K562 (cell line): ENCODE data around the gene MALAT1. TPM values are rescaled to one million over a fixed set of nuclear protein-coding genes. Genes with fewer than 3 reads are reported as not detected.
"Not testable (repeated sequence)": the region's sequence is repeated elsewhere in the genome, so short reads cannot be mapped to it uniquely, and the experiment has no call there.

Experiments
- ATAC-seq: fragments of 200-7000 bp; cut with Tn5 transposase; 3 replicates; pipeline ENCODE4 v1.9.1; 2020; ENCODE audit warnings: moderate library complexity
- BruUV-seq: library from RNA; stranded (reverse); fragments of 400-500 nt; replicated peaks from 2 replicates; lab custom pipeline; 2021; lab: Mats Ljungman, UMichigan
- CTCF ChIA-PET: fragments of 300-600 bp; formaldehyde crosslinking; extraction: SDS; loops from one replicate; lab custom pipeline; 2021; ENCODE audit warnings: low intra/inter-chr PET ratio; lab: Yijun Ruan, JAX
- POLR2A ChIA-PET: fragments of 300-600, 350-650 bp; sonication (Branson Sonifier 250); formaldehyde crosslinking; extraction: SDS; loops from one replicate; lab custom pipeline; 2021; ENCODE audit warnings: antibody characterized with exemption, inconsistent platforms; lab: Yijun Ruan, JAX
- DNase-seq, 4 experiments: peaks; one replicate each; pipeline versions ENCODE4 v3.0.0 to v3.0.0-alpha.2; 2011 to 2018; ENCODE audit warnings: low spot score in 3 of 4, mixed read lengths in 3 of 4; ENCODE audit errors: extremely low read depth in 1 of 4
- FAIRE-seq: peaks from 2 replicates; lab custom pipeline; 2011; peaks lifted over from hg19 to GRCh38; lab: Jason Lieb, UNC
- H2AFZ ChIP-seq: 2 replicates; pipeline ENCODE4 v1.6.0; 2011; ENCODE audit warnings: low read depth, low read length, control low read depth, inconsistent platforms
- H3K27ac ChIP-seq: fragments of 200-600 bp; 3 replicates; pipeline ENCODE4 v1.8.0; 2011; ENCODE audit warnings: low read depth, mild to moderate bottlenecking, control low read depth, inconsistent platforms, low read length, moderate library complexity, mixed read lengths; ENCODE audit errors: extremely low read depth
- H3K27me3 ChIP-seq, 2 experiments: fragments of 300-600 bp in 1 of 2; 2 replicates in 1 of 2; 3 replicates in 1 of 2; pipeline versions ENCODE4 v1.6.0 to v1.8.0; 2011; ENCODE audit warnings: inconsistent platforms in 2 of 2, low read length in 2 of 2, mild to moderate bottlenecking in 1 of 2, mixed read lengths in 1 of 2, moderate library complexity in 1 of 2; ENCODE audit not compliant: control insufficient read depth in 2 of 2, insufficient read depth in 2 of 2
- H3K36me3 ChIP-seq: fragments of 300-600 bp; 3 replicates; pipeline ENCODE4 v1.8.0; 2011; ENCODE audit warnings: mild to moderate bottlenecking, low read length, inconsistent platforms; ENCODE audit not compliant: control insufficient read depth, insufficient read depth
- H3K4me1 ChIP-seq, 2 experiments: fragments of 200-600 bp in 1 of 2; replicated peaks in 1 of 2; 2 replicates in 1 of 2; 3 replicates in 1 of 2; pipeline versions ENCODE4 v1.5.1 to v1.8.0; 2011; ENCODE audit warnings: inconsistent platforms in 2 of 2, low read length in 2 of 2, mild to moderate bottlenecking in 1 of 2, mixed read lengths in 1 of 2, moderate library complexity in 1 of 2; ENCODE audit not compliant: control insufficient read depth in 2 of 2, insufficient read depth in 2 of 2
- H3K4me2 ChIP-seq: 2 replicates; pipeline ENCODE4 v1.6.1; 2011; ENCODE audit warnings: low read length, control low read depth, inconsistent platforms, mixed read lengths; ENCODE audit not compliant: insufficient read depth
- H3K4me3 ChIP-seq: fragments of 200-600 bp; sonication (generic), shearing (Covaris generic); 2 replicates; pipeline ENCODE4 v1.5.1; 2016; ENCODE audit warnings: control low read depth, inconsistent platforms
- H3K79me2 ChIP-seq: fragments of 200-600 bp; 3 replicates; pipeline ENCODE4 v1.8.0; 2011; ENCODE audit warnings: low read length, inconsistent platforms; ENCODE audit not compliant: control insufficient read depth, insufficient read depth
- H3K9ac ChIP-seq, 2 experiments: 2 replicates each; pipeline versions ENCODE4 v1.6.0 to v1.6.1; 2011; ENCODE audit warnings: low read depth in 2 of 2, low read length in 2 of 2, control low read depth in 1 of 2, inconsistent platforms in 1 of 2, mild to moderate bottlenecking in 1 of 2, mixed read lengths in 1 of 2; ENCODE audit not compliant: insufficient read depth in 1 of 2
- H3K9me1 ChIP-seq: one replicate; pipeline ENCODE4 v1.6.0; 2011; ENCODE audit warnings: inconsistent platforms, mild to moderate bottlenecking, low read length, moderate library complexity; ENCODE audit not compliant: control insufficient read depth, insufficient read depth
- H3K9me3 ChIP-seq: replicated peaks from 2 replicates; pipeline ENCODE4 v1.5.1; 2011; ENCODE audit warnings: low read depth, low read length, inconsistent platforms; ENCODE audit not compliant: control insufficient read depth, insufficient read depth
- H4K20me1 ChIP-seq: replicated peaks from 2 replicates; pipeline ENCODE4 v1.6.1; 2011; ENCODE audit warnings: low read length, inconsistent platforms, mixed read lengths; ENCODE audit not compliant: control insufficient read depth, insufficient read depth
- CEBPG ChIP-seq, 3 experiments: fragments of 200-800 bp in 1 of 3; sonication (Bioruptor generic) in 1 of 3; sonication (generic) in 1 of 3; formaldehyde crosslinking in 1 of 3; IDR thresholded peaks in 2 of 3; conservative IDR thresholded peaks in 1 of 3; 2 replicates each; pipeline versions ENCODE4 v1.6.1 to v1.8.0; 2016 to 2022; ENCODE audit warnings: missing compliant biosample characterization in 2 of 3, missing genetic modification characterization in 2 of 3, mild to moderate bottlenecking in 1 of 3, missing genetic modification reagents in 1 of 3
- MTA1 ChIP-seq: fragments of 450-650 bp; IDR thresholded peaks from 2 replicates; pipeline ENCODE4 v1.6.1; 2017; ENCODE audit warnings: borderline replicate concordance
- SP1 ChIP-seq: sonication (generic); formaldehyde crosslinking; IDR thresholded peaks from 2 replicates; pipeline ENCODE4 v1.8.1; 2022; ENCODE audit warnings: mild to moderate bottlenecking, missing genetic modification reagents
- WGBS: fragments of 100-300 bp; shearing (Covaris generic); methylation state at CpG from one replicate; pipeline ENCODE4 v1.1.6; 2016; ENCODE audit warnings: low coverage, mixed read lengths; ENCODE audit not compliant: insufficient coverage; ENCODE audit errors: missing lambda C conversion rate; 5-methylcytosine and 5-hydroxymethylcytosine counted together
- in situ Hi-C: fragments of 300-500 bp; cut with MboI; formaldehyde crosslinking; loops from 4 replicates; pipeline ENCODE4 v1.15.0; 2018; ENCODE audit warnings: inconsistent platforms, mixed read lengths
- intact Hi-C: fragments of 100-400 bp; cut with micrococcal nuclease; formaldehyde crosslinking; loops from 2 replicates; pipeline ENCODE4 v1.14.2; 2022
- polyA plus RNA-seq, 8 experiments: library from polyadenylated mRNA; depleted of rRNA in 4 of 8; stranded (reverse) in 5 of 8; unstranded in 3 of 8; fragments of >200 nt; fragmentation: Nextera tagmentation in 2 of 8; fragmentation: Illumina TruSeq in 1 of 8; extraction: Ambion mirVana in 2 of 8; extraction: Trizol in 1 of 8; gene quantifications; 2 replicates each; pipeline versions ENCODE4 v1.2.1 to v1.2.3, GENCODE V29; 2011 to 2014; ENCODE audit warnings: inconsistent platforms in 1 of 8, missing spikeins in 1 of 8
- total RNA-seq, 7 experiments: library from RNA; depleted of rRNA in 6 of 7; stranded (reverse); fragments of >200 nt in 6 of 7; fragmentation: Illumina TruSeq in 2 of 7; extraction: Trizol in 2 of 7; gene quantifications; 2 replicates each; pipeline versions ENCODE4 v1.2.1 to v1.2.3, GENCODE V29; 2011 to 2021; ENCODE audit warnings: low replicate concordance in 1 of 7
- TF ChIP-seq, protein P1 (sequence below), 2 experiments: fragments of 450-650 bp; formaldehyde crosslinking in 1 of 2; IDR thresholded peaks; 2 replicates each; pipeline versions ENCODE4 v1.4.0 to v1.6.1; 2014 to 2020; ENCODE audit warnings: mild to moderate bottlenecking in 2 of 2, borderline replicate concordance in 1 of 2, low read depth in 1 of 2

The MALAT1 gene
- total and polyA plus RNA-seq, 9 of the 15 experiments (the other 6 are each of a cell fraction or from before 2014, with no cell fraction given) = 363 to 8,715 (median 2,351) TPM

- H3K27ac ChIP-seq, H3K9me1 ChIP-seq, CTCF ChIA-PET, intact Hi-C loops, H3K36me3 ChIP-seq, H3K9me3 ChIP-seq, FAIRE-seq, DNase-seq, H3K9ac ChIP-seq, H3K27me3 ChIP-seq, H2AFZ ChIP-seq, H3K4me2 ChIP-seq, H3K4me3 ChIP-seq, H4K20me1 ChIP-seq, ATAC-seq, BruUV-seq, in situ Hi-C loops: not testable (repeated sequence)
- POLR2A ChIA-PET = interaction anchor here (1.0 to 1.3 kb wide), 3 partner anchors 28 to 48 kb away, joined by 3 to 6 read pairs (median 6); partner anchors contain the start of gene NEAT1
- 11% methylated on average over 1 of the region's 3 CpGs for WGBS
- peaks cover 18 to 35% of the 10 kb centered on the region in 2 experiments; a peak in 4 of 5 replicates for H3K4me1 ChIP-seq
- H3K79me2 ChIP-seq = peaks cover 27% of the 10 kb centered on the region
Measured at GRCh38 chr11:65452259-65452658, 46.6 kb upstream of the MALAT1 start.

- H3K36me3 ChIP-seq = 0 out of 3 replicates have a peak, but pooled peaks cover 3% of the 10 kb centered on the region
- CTCF ChIA-PET = no interaction called here
- FAIRE-seq (no peak), DNase-seq (no peak), ATAC-seq (no peak)
- POLR2A ChIA-PET = interaction anchor here (0.6 to 1.3 kb wide), 5 partner anchors 9 to 47 kb away, joined by 3 to 6 read pairs (median 3); partner anchors contain the start of gene NEAT1
- no TSS peak for BruUV-seq
- in situ Hi-C loops (no loop called here), intact Hi-C loops (no loop called here)
- H3K4me3 ChIP-seq = no peak overlapping the region
- H3K9ac ChIP-seq = no peak overlapping the region; a peak in 1 of 4 replicates
- H3K27me3 ChIP-seq = no peaks in the 10 kb centered on the region
- no peak overlapping the region for H2AFZ ChIP-seq
- H3K27ac ChIP-seq = no peak overlapping the region
- H3K79me2 ChIP-seq = peaks cover 33% of the 10 kb centered on the region
- no peaks in the 10 kb centered on the region for H3K9me3 ChIP-seq
- WGBS = 54% methylated on average over 8 of the region's 8 CpGs
- H4K20me1 ChIP-seq = peaks cover 3% of the 10 kb centered on the region; the same call in 1 of the 2 replicates
- H3K4me1 ChIP-seq = peaks cover 23 to 40% of the 10 kb centered on the region in 2 experiments; a peak in 4 of 5 replicates
- H3K9me1 ChIP-seq = no peaks in the 10 kb centered on the region
- H3K4me2 ChIP-seq = no peak overlapping the region
- no peak for TF ChIP-seq SP1 (CRISPR knock-in tag)
- TF ChIP-seq MTA1 = no peak
- no peak for TF ChIP-seq CEBPG (CRISPR knock-in tag; IDR thresholded peaks at IDR 0.05)
- TF ChIP-seq CEBPG (tag; conservative IDR thresholded peaks at IDR 0.05 in 1 of 2, IDR thresholded peaks at IDR 0.05 in 1 of 2) = peak; percentile 39 to 67; a peak in 2 of 4 replicates
- TF ChIP-seq, protein P1, sequence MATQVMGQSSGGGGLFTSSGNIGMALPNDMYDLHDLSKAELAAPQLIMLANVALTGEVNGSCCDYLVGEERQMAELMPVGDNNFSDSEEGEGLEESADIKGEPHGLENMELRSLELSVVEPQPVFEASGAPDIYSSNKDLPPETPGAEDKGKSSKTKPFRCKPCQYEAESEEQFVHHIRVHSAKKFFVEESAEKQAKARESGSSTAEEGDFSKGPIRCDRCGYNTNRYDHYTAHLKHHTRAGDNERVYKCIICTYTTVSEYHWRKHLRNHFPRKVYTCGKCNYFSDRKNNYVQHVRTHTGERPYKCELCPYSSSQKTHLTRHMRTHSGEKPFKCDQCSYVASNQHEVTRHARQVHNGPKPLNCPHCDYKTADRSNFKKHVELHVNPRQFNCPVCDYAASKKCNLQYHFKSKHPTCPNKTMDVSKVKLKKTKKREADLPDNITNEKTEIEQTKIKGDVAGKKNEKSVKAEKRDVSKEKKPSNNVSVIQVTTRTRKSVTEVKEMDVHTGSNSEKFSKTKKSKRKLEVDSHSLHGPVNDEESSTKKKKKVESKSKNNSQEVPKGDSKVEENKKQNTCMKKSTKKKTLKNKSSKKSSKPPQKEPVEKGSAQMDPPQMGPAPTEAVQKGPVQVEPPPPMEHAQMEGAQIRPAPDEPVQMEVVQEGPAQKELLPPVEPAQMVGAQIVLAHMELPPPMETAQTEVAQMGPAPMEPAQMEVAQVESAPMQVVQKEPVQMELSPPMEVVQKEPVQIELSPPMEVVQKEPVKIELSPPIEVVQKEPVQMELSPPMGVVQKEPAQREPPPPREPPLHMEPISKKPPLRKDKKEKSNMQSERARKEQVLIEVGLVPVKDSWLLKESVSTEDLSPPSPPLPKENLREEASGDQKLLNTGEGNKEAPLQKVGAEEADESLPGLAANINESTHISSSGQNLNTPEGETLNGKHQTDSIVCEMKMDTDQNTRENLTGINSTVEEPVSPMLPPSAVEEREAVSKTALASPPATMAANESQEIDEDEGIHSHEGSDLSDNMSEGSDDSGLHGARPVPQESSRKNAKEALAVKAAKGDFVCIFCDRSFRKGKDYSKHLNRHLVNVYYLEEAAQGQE (IDR thresholded peaks at IDR 0.05; ENCODE audit: borderline replicate concordance) = no peak
- TF ChIP-seq, protein P1 (CRISPR knock-in tag; IDR thresholded peaks at IDR 0.05; ENCODE audit: low read depth) = no peak
Measured at GRCh38 chr11:65452806-65453490, 45.9 kb upstream of the MALAT1 start.
